C4-2B (cell line): Measurements from ENCODE around the gene GPX3.

Experiments used
- ZFX ChIP-seq: fragments of 450-650 bp; IDR thresholded peaks from 2 replicates; pipeline ENCODE4 v1.6.1; 2017
- TF ChIP-seq, protein P1 (sequence below): fragments of 450-650 bp; conservative IDR thresholded peaks from 2 replicates; pipeline ENCODE4 v1.5.1; 2017; ENCODE audit warnings: mild to moderate bottlenecking

GRCh38 chr5:151023047-151023615, 2.7 kb downstream of the GPX3 start:
- TF ChIP-seq, protein P1, sequence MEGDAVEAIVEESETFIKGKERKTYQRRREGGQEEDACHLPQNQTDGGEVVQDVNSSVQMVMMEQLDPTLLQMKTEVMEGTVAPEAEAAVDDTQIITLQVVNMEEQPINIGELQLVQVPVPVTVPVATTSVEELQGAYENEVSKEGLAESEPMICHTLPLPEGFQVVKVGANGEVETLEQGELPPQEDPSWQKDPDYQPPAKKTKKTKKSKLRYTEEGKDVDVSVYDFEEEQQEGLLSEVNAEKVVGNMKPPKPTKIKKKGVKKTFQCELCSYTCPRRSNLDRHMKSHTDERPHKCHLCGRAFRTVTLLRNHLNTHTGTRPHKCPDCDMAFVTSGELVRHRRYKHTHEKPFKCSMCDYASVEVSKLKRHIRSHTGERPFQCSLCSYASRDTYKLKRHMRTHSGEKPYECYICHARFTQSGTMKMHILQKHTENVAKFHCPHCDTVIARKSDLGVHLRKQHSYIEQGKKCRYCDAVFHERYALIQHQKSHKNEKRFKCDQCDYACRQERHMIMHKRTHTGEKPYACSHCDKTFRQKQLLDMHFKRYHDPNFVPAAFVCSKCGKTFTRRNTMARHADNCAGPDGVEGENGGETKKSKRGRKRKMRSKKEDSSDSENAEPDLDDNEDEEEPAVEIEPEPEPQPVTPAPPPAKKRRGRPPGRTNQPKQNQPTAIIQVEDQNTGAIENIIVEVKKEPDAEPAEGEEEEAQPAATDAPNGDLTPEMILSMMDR = no peak
- TF ChIP-seq ZFX = no peak
